ENCODE measurements around the gene DNAH10.

GRCh38 chr12:123919980-123920360 lies 157.9 kb downstream of the DNAH10 start:
- no peak for TF ChIP-seq EZH2 (IDR thresholded peaks at IDR 0.05; ENCODE audit: insufficient read depth, poor library complexity, severe bottlenecking)
- no peak for TF ChIP-seq EZH2phosphoT487 (IDR thresholded peaks at IDR 0.05; ENCODE audit: insufficient read depth, low read depth)
